ENCODE measurements around the gene VASP.

VASP gene

GRCh38 chr19:45575216-45575615 lies 67.9 kb downstream of the VASP start:
- Mint-ChIP-seq H3K4me3 (no peak overlapping the region), H3K4me1 (peaks cover 3% of the 10 kb centered on the region), H3K27ac (no peak overlapping the region), H3K27me3 (no peaks in the 10 kb centered on the region), H3K9me3 (peaks cover 3% of the 10 kb centered on the region), H3K36me3 (no peaks in the 10 kb centered on the region)
- DNase-seq, result no peak
- CTCF ChIA-PET, result interaction anchor here (0.8 to 1.2 kb wide), 3 partner anchors 46 to 90 kb away, joined by 3 read pairs; no protein-coding TSS in a partner anchor
